DOHH2 (cell line): ENCODE results near the gene EPS15.

ENCODE experiments used
- H3F3A ChIP-seq: fragments of 200-600 bp; sonication (generic), shearing (Covaris generic); 2 replicates; pipeline ENCODE4 v1.6.0; 2016; ENCODE audit warnings: antibody characterized with exemption, mild to moderate bottlenecking; ENCODE audit not compliant: control insufficient read depth, insufficient read depth
- H3K27ac ChIP-seq: fragments of 200-600 bp; sonication (generic); 2 replicates; pipeline ENCODE4 v1.5.1; 2014; ENCODE audit warnings: low read depth, mild to moderate bottlenecking, low read length, moderate library complexity
- H3K27me3 ChIP-seq: fragments of 200-600 bp; sonication (generic); 2 replicates; pipeline ENCODE4 v1.6.1; 2014; ENCODE audit warnings: mild to moderate bottlenecking, low read length, mixed read lengths; ENCODE audit not compliant: control insufficient read depth
- H3K36me3 ChIP-seq: fragments of 200-600 bp; sonication (generic); 2 replicates; pipeline ENCODE4 v1.6.1; 2014; ENCODE audit warnings: mild to moderate bottlenecking, low read length, moderate library complexity, mixed read lengths; ENCODE audit not compliant: control insufficient read depth
- H3K4me1 ChIP-seq: fragments of 200-600 bp; sonication (generic); 2 replicates; pipeline ENCODE4 v1.6.1; 2014; ENCODE audit warnings: mild to moderate bottlenecking, low read length, mixed read lengths; ENCODE audit not compliant: control insufficient read depth
- H3K4me2 ChIP-seq: fragments of 200-600 bp; sonication (generic); 2 replicates; pipeline ENCODE4 v1.6.0; 2014; ENCODE audit warnings: mild to moderate bottlenecking, low read length, moderate library complexity
- H3K4me3 ChIP-seq: fragments of 200-600 bp; sonication (generic); 2 replicates; pipeline ENCODE4 v1.5.1; 2014; ENCODE audit warnings: mild to moderate bottlenecking, low read length, mixed read lengths
- H3K79me2 ChIP-seq: fragments of 200-600 bp; sonication (generic); 2 replicates; pipeline ENCODE4 v1.6.1; 2014; ENCODE audit warnings: mild to moderate bottlenecking, low read length, mixed read lengths; ENCODE audit not compliant: control insufficient read depth
- H3K9me2 ChIP-seq: fragments of 200-600 bp; sonication (generic); replicated peaks from 2 replicates; pipeline ENCODE4 v1.6.1; 2014; ENCODE audit warnings: mild to moderate bottlenecking, low read length, mixed read lengths; ENCODE audit not compliant: control insufficient read depth
- H3K9me3 ChIP-seq: fragments of 200-600 bp; sonication (generic); 2 replicates; pipeline ENCODE4 v1.6.1; 2014; ENCODE audit warnings: antibody characterized with exemption, low read length, mixed read lengths; ENCODE audit not compliant: control insufficient read depth, insufficient read depth
- H4K20me1 ChIP-seq: fragments of 200-600 bp; sonication (generic); 2 replicates; pipeline ENCODE4 v1.6.0; 2014; ENCODE audit warnings: low read depth, mild to moderate bottlenecking, antibody characterized with exemption, low read length, moderate library complexity; ENCODE audit not compliant: control insufficient read depth, insufficient read depth
- EZH2phosphoT487 ChIP-seq: fragments of 200-600 bp; sonication (generic); IDR thresholded peaks from 2 replicates; pipeline ENCODE4 v1.6.1; 2017; ENCODE audit warnings: borderline replicate concordance, mild to moderate bottlenecking, antibody characterized with exemption, low read length, moderate library complexity, mixed read lengths
- TF ChIP-seq, protein P1 (sequence below): fragments of 200-600 bp; sonication (generic); IDR thresholded peaks from one replicate; pipeline ENCODE4 v1.5.1; 2014; ENCODE audit warnings: antibody characterized with exemption, mild to moderate bottlenecking, low read depth, low read length; ENCODE audit not compliant: poor library complexity, severe bottlenecking

The EPS15 gene

GRCh38 chr1:51420867-51421627, 98.0 kb downstream of the EPS15 start:
- H4K20me1 ChIP-seq = no peaks in the 10 kb centered on the region
- no peak overlapping the region for H3K27ac ChIP-seq
- no peaks in the 10 kb centered on the region for H3F3A ChIP-seq
- peaks cover 5% of the 10 kb centered on the region for H3K4me1 ChIP-seq
- no peaks in the 10 kb centered on the region for H3K9me2 ChIP-seq
- TF ChIP-seq, protein P1, sequence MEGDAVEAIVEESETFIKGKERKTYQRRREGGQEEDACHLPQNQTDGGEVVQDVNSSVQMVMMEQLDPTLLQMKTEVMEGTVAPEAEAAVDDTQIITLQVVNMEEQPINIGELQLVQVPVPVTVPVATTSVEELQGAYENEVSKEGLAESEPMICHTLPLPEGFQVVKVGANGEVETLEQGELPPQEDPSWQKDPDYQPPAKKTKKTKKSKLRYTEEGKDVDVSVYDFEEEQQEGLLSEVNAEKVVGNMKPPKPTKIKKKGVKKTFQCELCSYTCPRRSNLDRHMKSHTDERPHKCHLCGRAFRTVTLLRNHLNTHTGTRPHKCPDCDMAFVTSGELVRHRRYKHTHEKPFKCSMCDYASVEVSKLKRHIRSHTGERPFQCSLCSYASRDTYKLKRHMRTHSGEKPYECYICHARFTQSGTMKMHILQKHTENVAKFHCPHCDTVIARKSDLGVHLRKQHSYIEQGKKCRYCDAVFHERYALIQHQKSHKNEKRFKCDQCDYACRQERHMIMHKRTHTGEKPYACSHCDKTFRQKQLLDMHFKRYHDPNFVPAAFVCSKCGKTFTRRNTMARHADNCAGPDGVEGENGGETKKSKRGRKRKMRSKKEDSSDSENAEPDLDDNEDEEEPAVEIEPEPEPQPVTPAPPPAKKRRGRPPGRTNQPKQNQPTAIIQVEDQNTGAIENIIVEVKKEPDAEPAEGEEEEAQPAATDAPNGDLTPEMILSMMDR = no peak
- no peak for TF ChIP-seq EZH2phosphoT487
- no peaks in the 10 kb centered on the region for H3K27me3 ChIP-seq
- H3K36me3 ChIP-seq = peaks cover 75% of the 10 kb centered on the region
- H3K4me2 ChIP-seq = no peak overlapping the region
- no peaks in the 10 kb centered on the region for H3K9me3 ChIP-seq
- no peak overlapping the region for H3K4me3 ChIP-seq
- H3K79me2 ChIP-seq = no peaks in the 10 kb centered on the region

GRCh38 chr1:51418384-51418959, 100.6 kb downstream of the EPS15 start:
- Histone ChIP-seq H3K36me3 (peaks cover 72% of the 10 kb centered on the region), H3K79me2 (no peaks in the 10 kb centered on the region), H3K4me2 (no peak overlapping the region), H4K20me1 (no peaks in the 10 kb centered on the region), H3K27ac (no peak overlapping the region), H3K9me2 (no peaks in the 10 kb centered on the region), H3K4me3 (no peak overlapping the region), H3F3A (no peaks in the 10 kb centered on the region), H3K9me3 (no peaks in the 10 kb centered on the region), H3K4me1 (peaks cover 8% of the 10 kb centered on the region), H3K27me3 (no peaks in the 10 kb centered on the region)
- TF ChIP-seq, protein P1 = no peak
- TF ChIP-seq EZH2phosphoT487 = no peak

- TF ChIP-seq, protein P1 = no peak
- TF ChIP-seq EZH2phosphoT487 = no peak
- no peaks in the 10 kb centered on the region for H3K9me3 ChIP-seq
- no peaks in the 10 kb centered on the region for H3K27me3 ChIP-seq
- no peak overlapping the region for H3K4me2 ChIP-seq
- H4K20me1 ChIP-seq = no peaks in the 10 kb centered on the region
- H3K9me2 ChIP-seq = no peaks in the 10 kb centered on the region
- H3F3A ChIP-seq = no peaks in the 10 kb centered on the region
- peaks cover 8% of the 10 kb centered on the region for H3K4me1 ChIP-seq
- no peak overlapping the region for H3K4me3 ChIP-seq
- no peak overlapping the region for H3K27ac ChIP-seq
- H3K79me2 ChIP-seq = no peaks in the 10 kb centered on the region
- peaks cover 70% of the 10 kb centered on the region for H3K36me3 ChIP-seq
These were observed 101.3 kb downstream of the EPS15 start for GRCh38 chr1:51417496-51418383.
